Mesothelial cell of epicardium (in vitro differentiated cells): Measurements from ENCODE around the gene KANK3. TPM values are rescaled to one million over a fixed set of nuclear protein-coding genes. Genes with fewer than 3 reads are reported as not detected.

Experiments used
- DNase-seq, 2 experiments: peaks; one replicate each; pipeline ENCODE4 v3.0.0; 2021; ENCODE audit warnings: low spot score in 2 of 2; ENCODE audit not compliant: unreplicated experiment in 2 of 2
- H3K27ac Mint-ChIP-seq: 2 replicates; pipeline ENCODE4 v1.8.0; 2021; ENCODE audit warnings: mixed read lengths
- H3K27me3 Mint-ChIP-seq: 2 replicates; pipeline ENCODE4 v1.8.0; 2021; ENCODE audit warnings: low read depth, mixed read lengths
- H3K36me3 Mint-ChIP-seq: 2 replicates; pipeline ENCODE4 v1.8.0; 2021; ENCODE audit warnings: mixed read lengths
- H3K4me1 Mint-ChIP-seq: 2 replicates; pipeline ENCODE4 v1.8.0; 2021; ENCODE audit warnings: mixed read lengths
- H3K4me3 Mint-ChIP-seq: 2 replicates; pipeline ENCODE4 v1.8.0; 2021; ENCODE audit warnings: mild to moderate bottlenecking, moderate library complexity, mixed read lengths
- H3K9me3 Mint-ChIP-seq: 2 replicates; pipeline ENCODE4 v1.8.0; 2021; ENCODE audit warnings: mixed read lengths
- total RNA-seq: library from RNA; stranded (reverse); gene quantifications from 3 replicates; pipeline ENCODE4 v1.2.1, GENCODE V29; 2021
- TF ChIP-seq, protein P1 (sequence below): fragments of 200-600 bp; sonication (generic); IDR thresholded peaks from one replicate; pipeline ENCODE4 v1.5.0; 2021; ENCODE audit warnings: antibody characterized with exemption; ENCODE audit not compliant: unreplicated experiment

KANK3 gene
- 1.8 to 2.3 TPM (median 2.1 TPM) in 3 replicates for total RNA-seq

DNA sequence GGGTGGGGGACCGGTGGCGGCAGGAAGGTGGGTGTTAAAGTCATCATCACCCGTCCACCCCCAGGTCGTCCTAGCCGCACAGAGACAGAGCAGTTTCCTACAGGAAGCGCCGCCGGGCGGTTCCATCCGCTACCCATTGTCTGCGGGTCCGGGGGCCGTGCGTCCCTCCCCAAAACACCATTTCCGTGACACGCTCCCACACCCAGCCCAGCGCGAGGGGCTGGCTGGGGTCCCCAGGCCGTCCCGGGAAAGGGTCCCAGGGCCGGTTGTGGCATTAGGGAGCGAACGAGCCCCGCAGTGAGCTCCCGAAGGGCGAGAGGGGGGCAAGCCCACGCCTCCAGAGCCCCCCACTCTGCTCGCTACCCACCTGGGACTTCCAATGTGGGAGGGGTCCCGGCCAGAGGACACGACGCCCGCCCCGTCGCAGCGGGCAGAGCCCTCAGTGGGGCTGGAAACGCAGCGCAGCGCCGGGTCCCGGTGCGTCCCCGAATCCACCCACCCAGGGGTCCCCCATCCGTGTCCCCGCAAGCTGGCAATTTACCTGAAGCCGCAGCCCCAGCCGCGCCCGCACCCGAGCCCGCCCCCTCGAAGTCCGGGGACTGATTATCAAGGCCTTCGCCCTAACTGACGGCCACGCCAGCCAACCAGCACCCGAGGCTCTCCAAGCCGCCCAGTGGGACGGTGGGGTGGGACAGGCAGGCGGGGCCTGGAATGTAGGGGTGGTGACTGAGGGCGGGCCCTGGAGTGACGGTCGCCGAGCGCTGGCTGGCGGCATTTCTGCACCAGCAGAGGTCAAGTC is at the start of gene KANK3:
KANK3 (minus strand) TSS at position 579 of the 799 bp plus-strand sequence. CDS start 5,434 bp downstream, outside the sequence.
- TF ChIP-seq, protein P1, sequence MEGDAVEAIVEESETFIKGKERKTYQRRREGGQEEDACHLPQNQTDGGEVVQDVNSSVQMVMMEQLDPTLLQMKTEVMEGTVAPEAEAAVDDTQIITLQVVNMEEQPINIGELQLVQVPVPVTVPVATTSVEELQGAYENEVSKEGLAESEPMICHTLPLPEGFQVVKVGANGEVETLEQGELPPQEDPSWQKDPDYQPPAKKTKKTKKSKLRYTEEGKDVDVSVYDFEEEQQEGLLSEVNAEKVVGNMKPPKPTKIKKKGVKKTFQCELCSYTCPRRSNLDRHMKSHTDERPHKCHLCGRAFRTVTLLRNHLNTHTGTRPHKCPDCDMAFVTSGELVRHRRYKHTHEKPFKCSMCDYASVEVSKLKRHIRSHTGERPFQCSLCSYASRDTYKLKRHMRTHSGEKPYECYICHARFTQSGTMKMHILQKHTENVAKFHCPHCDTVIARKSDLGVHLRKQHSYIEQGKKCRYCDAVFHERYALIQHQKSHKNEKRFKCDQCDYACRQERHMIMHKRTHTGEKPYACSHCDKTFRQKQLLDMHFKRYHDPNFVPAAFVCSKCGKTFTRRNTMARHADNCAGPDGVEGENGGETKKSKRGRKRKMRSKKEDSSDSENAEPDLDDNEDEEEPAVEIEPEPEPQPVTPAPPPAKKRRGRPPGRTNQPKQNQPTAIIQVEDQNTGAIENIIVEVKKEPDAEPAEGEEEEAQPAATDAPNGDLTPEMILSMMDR: no peak
- H3K9me3 Mint-ChIP-seq: no peaks in the 10 kb centered on the region
- peak within 1 kb of the TSS; percentile 65 for H3K4me3 Mint-ChIP-seq
- H3K4me1 Mint-ChIP-seq: no peaks in the 10 kb centered on the region
- peak; percentile 86 to 88 for DNase-seq
- peaks cover 53% of the 10 kb centered on the region for H3K27me3 Mint-ChIP-seq
- H3K27ac Mint-ChIP-seq: no peak within 1 kb of the TSS
- no peaks in the 10 kb centered on the region for H3K36me3 Mint-ChIP-seq

- Mint-ChIP-seq H3K4me1 (peaks cover 22% of the 10 kb centered on the region), H3K27me3 (no peaks in the 10 kb centered on the region), H3K27ac (no peak overlapping the region), H3K9me3 (no peaks in the 10 kb centered on the region), H3K36me3 (peaks cover 4% of the 10 kb centered on the region), H3K4me3 (no peak overlapping the region)
- TF ChIP-seq, protein P1: no peak
- no peak for DNase-seq
These were observed 49.0 kb upstream of the KANK3 start for GRCh38 chr19:8392017-8392591.

GRCh38 chr19:8391198-8392016 is 48.3 kb upstream of the KANK3 start:
- H3K27ac Mint-ChIP-seq: peak overlapping the region; percentile 72
- peaks cover 17% of the 10 kb centered on the region for H3K4me1 Mint-ChIP-seq

DNA sequence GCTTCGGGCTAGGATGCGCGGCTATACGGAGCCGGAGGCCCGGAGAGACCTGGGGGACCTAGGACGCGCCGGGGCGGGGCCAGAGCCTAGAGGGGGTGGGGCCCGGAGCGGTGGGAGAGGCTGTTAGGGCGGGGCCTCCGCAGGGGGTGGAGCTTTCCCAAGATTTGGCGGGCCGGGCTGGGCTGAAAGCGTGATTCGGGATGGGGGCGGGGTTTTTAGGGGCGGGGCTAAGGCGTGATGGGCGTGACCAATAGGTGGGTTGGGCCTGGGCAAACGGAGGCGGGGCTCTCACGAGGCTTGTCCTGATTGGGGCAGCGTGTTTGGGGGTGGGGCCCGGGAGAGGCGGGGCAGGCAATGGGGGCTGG is 47.5 kb upstream of the KANK3 start:
- Mint-ChIP-seq H3K27me3 (no peaks in the 10 kb centered on the region), H3K27ac (peak overlapping the region; percentile 72), H3K9me3 (no peaks in the 10 kb centered on the region), H3K36me3 (peaks cover 8% of the 10 kb centered on the region), H3K4me1 (peaks cover 18% of the 10 kb centered on the region), H3K4me3 (peak overlapping the region; percentile 65)
- TF ChIP-seq, protein P1: no peak
- peak; percentile 94 to 98 for DNase-seq

More at GRCh38 chr19:8391198-8392016, 48.3 kb upstream of the KANK3 start:
- H3K36me3 Mint-ChIP-seq: peaks cover 8% of the 10 kb centered on the region
- TF ChIP-seq, protein P1: no peak
- DNase-seq: no peak
- peak overlapping the region; percentile 65 for H3K4me3 Mint-ChIP-seq
- no peaks in the 10 kb centered on the region for H3K27me3 Mint-ChIP-seq
- no peaks in the 10 kb centered on the region for H3K9me3 Mint-ChIP-seq

DNA sequence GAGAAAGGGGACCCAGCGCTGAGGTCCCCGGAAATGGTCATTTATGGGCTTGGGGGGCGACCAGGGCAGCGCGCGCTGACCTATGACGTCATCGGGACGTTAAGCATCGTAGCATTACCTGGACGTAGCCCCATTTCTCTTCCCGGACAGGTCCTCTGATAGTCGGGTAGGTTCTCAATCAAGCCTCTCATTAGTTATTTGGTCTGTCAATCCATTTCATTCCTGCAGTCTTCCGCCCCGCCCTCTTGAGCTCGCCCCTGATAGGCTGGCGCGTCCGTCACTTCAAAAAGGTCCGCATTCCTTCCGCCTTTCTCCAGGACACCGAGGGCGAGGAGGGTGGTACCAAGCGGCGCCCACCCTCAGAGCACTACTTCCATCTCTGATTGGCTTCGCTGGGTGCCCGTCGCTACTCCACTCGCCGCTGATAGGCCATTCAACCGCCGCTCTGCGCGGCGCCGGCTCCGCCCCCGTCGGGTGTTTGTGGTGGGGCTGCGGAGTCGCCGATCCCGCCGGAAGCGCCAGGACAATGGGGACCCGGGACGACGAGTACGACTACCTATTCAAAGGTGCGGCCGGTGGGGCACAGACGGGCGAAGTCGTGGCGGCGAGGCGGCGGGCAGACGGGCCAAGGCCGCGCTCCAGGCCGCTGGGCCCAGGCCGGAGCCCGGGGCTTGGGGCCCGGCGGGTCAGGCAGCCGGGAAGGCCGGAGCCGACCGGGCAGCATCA is 47.0 kb upstream of the KANK3 start, which contains the start of gene RAB11B:
RAB11B (plus strand) TSS at position 470 of the 726 bp plus-strand sequence; CDS start at position 527, 57 bp downstream.
- no peaks in the 10 kb centered on the region for H3K27me3 Mint-ChIP-seq
- H3K4me1 Mint-ChIP-seq: peaks cover 24% of the 10 kb centered on the region
- DNase-seq: peak; percentile 96 to 97
- no peaks in the 10 kb centered on the region for H3K9me3 Mint-ChIP-seq
- H3K4me3 Mint-ChIP-seq: peak within 1 kb of the TSS; percentile 92
- peak within 1 kb of the TSS; percentile 99 for H3K27ac Mint-ChIP-seq
- H3K36me3 Mint-ChIP-seq: peaks cover 8% of the 10 kb centered on the region
- TF ChIP-seq, protein P1: no peak
